Eye (tissue), 1 donor: ENCODE results near the gene TASOR2.

Experiments used
- DNase-seq: peaks from one replicate; pipeline ENCODE4 v3.0.0-alpha.2; 2015

The TASOR2 gene, protein sequence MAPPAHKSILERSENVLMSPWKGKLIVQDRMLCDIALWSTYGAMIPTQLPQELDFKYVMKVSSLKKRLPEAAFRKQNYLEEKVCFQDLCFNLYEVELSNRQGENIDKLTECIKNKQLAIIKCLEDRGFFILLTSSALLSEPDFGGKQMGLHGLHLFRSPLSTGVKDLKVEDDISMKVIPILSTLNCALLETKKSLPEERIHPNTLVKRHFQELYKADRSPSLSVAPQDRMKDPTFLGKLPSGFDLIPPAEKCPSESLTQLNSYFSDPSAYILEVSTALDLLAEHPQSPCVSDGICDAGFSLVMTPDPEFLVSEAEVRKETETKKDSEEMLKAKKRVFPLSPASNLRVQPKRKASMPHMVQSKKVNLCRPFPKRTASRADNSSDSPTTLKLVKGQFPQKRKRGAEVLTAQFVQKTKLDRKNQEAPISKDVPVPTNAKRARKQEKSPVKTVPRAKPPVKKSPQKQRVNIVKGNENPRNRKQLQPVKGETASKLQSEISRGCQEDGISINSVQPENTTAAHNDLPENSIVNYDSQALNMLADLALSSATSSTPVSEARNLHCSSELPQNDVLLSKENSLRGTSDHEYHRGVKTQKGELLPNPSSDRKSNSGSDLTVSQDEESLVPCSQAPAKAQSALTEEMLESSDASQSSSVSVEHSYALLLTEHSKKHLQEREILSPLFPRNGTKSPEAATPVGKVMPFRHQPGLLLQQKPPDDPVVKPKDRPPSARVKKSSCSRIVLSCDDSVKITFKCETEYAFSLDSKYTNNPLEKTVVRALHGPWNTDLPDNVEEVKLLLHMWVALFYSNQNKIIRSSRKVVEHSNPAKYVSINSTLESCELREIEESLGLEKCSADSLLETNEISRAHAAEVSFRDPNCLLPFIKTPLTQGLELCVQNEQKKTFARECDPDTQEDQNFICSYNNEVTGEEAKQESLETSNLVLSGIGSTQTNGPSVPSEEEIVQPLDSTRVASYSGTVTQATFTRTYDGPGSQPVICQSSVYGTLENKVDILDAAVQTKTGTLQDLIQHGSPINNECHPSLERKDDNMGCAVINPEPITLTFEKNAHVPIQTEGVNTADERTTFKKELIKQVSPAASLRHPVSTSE (N-terminal part only)

DNA sequence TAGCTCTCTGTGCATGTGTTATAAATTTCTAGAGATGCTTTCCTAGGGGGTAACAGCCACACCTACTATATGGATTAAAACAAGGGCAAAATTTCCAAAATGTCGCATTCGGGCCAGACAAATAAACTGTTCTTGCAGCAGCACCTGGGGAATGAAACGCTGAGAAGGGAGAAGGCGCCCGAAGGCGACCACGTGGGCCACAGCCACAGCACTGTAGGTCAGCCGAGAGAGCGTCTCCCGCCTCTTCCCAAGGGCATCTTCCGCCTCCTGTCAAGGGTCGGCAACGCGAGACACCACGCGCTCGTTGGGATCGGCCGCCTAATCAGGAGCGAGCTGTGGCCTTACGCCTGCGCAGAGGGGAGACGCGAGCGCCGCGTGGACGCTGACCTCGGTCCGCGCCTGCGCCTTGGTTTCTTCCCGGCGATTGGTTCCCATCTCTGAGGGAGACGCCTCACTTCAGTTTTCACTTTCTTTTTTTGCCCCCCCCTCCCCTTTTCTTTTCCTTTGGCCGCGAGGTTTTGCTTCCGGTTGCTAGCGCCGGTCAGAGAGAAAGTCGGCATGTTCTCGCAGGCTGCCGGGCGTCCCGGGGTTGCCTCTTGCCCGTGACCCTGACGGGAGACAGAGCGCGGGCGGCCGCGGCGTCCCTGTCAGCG is at the start of gene TASOR2:
Gene TASOR2, plus strand, starts transcription at position 521 of the 653 bp plus-strand sequence. CDS start 35,805 bp downstream, outside the sequence.
- DNase-seq, result peak; percentile 99

DNA sequence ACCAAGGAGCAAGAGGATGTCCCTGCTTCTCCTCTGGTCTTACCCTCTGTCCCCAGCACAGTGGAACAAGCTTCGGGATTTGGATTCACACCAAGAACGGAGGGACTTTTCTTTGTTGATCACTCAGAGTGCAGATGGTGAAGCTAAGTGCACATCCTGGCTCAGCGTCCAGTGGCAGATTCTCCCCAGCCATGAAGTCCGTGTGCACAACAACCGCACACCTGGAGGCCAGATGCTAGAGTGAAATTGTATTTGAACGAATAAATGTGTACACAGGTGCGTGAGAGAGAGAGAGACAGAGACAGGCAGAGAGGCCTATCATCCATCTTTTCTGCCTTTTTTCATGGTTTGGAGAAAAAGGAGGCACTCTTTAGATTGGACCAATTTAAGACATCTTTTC is 49.7 kb upstream of the TASOR2 start:
- DNase-seq, result no peak

DNA sequence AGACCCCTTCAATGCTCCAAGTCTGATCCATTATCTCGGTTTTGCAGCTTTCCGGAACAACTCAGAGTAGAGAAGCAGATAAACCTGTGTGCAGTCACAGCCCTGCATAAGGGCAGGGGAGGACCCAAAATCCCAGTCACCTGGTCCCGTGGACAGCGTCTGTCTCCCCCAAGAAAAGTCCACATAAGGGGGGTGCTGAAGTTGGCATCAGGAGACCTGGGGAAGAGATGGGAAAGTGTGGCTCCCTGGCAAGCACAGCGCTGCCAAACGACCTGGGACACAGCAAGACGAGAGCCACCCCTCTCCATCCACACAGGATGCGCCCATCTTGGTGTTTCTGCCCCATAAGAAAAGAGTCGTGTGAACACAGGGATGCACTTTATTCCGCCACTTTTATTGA is 46.1 kb upstream of the TASOR2 start:
- DNase-seq, result no peak

DNA sequence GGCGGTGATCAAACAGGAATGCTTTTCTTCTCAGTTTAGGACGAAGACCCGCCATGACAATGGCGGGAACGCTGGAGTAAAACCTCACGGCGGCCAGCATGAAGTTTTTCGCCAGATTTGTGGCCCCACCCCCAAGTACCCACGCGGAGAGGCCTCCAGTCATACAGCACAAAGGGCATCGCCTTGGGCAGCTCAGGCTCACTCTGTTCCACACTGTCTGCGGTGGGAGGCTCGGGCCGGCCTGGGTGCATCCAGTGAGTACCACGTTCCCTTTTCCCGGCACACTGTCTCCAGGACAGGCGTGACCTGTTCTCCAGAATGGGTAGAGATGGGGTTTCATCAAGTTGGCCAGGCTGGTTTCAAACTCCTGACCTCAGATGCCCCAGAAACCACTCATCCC is 45.6 kb upstream of the TASOR2 start:
- no peak for DNase-seq

DNA sequence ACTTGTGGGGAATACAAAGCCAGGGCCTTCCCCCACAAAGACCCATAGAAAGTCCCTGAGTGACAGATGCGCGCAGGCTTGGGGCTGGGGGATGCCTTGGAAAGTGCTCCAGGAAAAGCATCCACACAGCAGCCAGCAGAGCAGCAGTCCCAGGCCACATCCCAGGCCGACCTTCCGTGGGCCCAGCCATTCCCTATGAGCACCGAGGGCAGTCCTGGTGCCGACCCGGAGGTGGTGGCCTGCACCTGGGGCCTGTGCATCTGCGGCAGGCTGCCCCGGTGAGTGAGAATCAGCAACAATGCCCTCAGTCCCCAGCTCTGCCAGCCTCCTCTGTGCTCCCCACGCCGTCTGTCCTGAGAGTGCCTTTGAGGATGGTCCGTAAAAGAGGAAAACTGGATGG is 44.6 kb upstream of the TASOR2 start:
- DNase-seq, result no peak

DNA sequence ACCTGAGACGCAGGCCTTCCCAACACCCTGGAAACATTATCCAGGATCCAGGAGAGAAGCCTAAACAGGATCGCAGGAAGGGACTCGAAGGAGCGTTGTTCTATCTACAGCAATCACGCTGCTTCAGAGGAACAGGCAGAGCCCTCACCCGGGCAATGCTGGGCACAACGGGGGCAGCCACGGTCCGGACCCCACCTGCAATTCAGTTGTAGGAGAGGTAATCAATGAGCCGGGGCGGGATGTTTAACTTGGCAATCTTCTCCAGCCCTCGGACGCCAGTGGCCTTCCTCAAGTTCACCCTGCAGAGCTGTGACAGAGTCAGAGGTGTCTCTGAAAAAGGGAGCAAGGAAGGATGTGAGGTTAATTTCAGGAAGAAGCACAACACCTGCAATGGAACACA is 44.1 kb upstream of the TASOR2 start:
- DNase-seq, result no peak

DNA sequence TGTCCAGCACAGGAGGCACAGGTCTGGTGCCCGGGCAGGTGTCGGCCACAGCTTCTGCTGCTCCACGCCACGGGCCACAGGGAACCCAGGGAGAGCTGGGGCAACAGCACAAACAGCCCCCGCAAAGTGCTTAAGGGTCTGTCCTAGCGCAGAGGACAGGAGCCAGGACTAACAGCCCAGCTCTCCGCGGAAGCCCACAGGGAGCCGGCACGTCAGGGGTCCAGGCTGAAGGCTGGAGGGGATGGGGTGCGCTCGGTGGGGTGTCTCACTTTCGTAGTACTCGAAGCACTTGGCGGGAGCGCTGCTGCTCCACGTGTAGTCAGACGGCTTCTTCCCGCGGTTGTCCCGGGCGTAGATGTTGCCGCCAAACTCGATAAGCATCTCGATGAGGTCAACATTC is 43.1 kb upstream of the TASOR2 start:
- no peak for DNase-seq

DNA sequence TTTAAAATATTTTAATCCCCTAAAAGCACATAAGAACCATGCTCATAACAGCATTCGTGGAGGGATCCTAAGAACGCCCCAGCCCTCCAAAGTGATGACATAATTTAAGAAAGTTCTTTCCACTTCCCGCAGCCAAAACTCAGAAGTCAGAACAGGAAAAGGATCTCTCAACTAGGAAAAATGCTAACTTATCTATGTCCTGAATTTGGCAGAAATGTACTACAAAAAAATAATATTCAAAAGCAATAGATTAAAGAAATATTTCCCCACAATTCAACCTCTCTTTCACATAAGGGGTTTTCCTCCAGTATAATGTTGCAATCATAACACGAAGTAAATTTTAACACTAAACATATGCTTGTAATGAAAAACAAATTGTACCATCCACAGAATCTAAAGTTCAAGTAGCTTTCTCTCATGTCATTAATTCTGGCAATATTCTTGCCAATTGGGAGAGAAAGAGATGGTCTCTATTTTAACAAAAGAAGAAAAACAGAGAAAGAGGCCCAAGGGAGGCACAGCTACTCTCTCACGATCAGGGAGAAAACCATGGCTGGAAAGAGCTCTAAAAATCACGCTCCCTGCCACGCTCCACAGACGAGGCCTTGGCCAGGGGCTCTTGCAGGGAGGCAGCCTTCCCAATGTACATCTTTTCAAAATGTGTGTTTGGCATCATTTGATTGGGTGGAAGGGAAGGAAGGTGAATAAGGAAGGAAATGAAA is 41.1 kb upstream of the TASOR2 start:
- DNase-seq, result peak; percentile 73

DNA sequence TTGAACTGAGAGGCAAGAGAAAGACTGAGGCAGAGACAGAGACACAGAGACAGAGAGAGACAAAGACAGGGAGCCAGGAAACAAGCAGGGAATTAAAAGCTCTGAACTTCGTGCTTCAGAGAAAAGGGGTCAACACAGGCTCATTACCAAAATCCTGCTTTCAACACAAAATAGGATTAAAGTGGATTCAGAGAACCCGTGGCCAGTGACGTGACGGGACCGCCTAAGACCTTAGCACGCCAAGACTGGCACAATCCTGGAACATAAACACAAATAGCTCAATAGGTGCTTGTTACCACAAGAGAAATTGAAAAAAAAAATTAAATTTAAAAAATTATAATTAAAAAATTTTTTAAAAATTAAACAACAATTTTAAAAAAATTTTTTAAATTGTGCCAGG is 39.7 kb upstream of the TASOR2 start:
- no peak for DNase-seq

DNA sequence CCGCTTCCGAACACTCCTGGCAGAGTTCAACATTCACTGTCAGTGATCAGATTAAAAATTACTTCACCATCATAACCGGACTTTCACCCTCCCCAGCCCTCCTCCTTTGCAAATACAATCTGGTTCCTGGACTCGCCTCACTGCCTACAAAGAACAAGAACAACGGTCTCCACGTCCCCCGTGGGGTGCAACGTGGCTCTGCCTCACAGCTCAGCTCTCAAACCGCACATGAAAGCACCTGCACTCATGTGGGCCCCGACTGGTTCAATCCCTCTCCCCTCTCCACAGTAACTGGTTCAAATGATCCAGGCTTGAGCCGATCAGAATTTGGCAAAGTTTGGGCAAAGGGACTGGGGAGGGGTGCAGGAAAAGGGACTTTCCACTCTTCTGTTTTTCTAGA is 39.3 kb upstream of the TASOR2 start:
- peak; percentile 37 for DNase-seq

DNA sequence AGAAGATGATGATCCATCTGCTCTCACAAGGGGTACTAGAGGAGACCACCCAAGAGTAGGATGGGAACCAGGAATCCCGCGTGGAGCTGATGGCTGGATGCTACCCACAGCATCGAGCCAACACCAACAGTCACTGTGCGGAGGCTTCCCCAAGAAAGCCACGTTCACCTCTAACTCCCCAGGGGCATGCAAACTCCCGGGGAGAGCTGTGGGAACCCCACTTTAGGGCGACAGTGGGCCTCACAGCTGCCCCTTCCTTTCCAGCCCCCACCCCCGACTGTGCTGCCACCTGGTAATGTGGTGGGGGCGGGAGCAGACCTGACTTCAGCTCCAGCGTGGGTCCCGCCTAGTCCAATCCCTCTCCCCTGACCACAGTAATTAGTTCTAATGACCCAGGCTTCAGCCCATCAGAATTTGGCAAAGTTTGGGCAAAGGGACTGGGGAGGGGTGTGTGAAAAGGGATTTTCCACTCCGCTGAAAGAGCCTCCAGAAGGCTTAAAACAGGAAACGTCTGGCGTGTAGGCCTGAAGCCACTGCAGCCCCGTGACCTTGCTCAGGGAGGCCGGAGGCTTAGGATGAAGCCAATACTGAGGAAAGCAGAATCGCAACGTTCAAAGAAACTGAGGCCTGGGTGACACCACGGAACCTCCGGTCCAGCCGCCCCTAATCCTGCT is 38.6 kb upstream of the TASOR2 start:
- no peak for DNase-seq

DNA sequence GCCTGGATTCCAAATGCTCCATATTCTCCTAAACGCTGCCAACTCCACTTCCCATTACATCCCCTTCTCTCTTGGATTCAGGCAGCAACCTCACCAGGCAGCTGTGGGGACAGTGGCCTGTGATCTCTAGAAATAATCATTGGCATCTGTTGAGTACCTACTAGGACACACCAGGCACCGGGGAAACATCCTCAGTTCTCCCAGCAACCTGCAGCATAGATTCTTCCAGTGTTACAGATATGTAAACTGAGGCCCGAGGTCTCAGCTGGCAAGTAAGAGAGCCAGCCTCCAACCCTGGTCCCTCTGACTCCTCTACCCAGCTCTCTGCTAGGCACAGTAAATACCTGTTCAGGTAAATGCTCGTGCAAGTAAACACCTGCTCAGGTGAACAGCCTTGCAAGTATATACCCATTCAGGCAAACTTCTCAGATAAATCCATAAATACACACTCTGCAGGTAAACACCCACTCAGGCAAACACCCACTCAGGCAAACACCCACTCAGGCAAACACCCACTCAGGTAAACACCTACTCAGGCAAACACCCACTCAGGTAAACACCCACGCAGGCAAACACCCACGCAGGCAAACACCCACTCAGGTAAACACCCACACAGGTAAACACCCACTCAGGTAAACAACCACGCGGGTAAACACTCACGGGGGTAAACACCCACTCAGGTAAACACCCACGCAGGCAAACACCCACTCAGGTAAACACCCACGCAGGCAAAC is 37.0 kb upstream of the TASOR2 start:
- DNase-seq, result no peak

DNA sequence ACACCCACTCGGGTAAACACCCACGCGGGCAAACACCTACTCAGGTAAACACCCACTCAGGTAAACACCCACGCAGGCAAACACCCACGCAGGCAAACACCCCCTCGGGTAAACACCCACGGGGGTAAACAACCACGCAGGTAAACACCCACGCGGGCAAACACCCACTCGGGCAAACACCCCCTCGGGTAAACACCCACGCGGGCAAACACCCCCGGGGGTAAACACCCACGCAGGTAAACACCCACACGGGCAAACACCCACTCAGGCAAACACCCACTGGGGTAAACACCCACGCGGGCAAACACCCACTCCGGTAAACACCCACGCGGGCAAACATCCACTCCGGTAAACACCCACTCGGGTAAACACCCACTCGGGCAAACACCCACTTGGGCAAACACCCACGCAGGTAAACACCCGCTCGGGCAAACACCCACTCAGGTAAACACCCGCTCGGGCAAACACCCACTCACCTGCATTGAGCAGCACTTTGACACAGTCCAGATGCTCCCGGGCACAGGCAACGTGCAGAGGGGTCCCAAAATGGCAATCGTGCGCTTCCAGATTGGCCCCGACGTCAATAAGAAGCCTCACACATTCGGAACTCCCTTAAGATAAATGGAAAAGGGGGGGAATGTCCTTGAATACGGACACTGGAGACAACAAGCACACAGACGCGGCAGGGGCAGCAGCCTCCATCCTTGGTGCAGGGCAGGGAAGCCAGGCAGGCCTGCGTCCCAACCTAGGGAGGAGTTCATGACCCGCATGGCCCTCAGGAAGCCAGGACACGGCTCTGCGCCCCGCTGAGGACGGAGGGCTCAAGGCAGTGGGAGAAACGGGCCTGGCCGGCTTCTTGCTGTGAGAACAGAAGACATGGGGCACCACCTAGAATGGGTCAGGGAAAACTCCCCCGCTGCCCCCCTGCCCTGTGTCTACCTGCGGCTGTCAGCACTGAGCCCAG is 35.9 kb upstream of the TASOR2 start:
- DNase-seq, result no peak

DNA sequence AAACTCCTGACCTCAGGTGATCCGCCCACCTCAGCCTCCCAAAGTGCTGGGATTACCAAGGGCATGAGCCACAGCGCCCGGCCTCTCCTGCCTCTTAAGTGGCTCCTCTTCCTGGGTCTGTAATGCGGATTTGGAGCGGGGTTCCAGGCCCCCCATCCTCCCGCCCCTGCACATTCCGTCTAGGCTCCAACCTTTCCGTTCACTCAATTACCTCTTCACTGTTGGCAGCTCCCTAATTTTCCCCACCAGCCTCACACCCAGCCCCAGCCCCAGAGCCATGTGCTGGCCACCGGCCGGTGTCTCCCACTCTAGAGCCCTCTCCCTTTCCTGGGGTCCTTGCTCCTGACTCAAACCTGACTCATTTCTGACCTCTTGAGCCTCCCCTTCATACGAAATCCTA is 34.9 kb upstream of the TASOR2 start:
- DNase-seq, result no peak

DNA sequence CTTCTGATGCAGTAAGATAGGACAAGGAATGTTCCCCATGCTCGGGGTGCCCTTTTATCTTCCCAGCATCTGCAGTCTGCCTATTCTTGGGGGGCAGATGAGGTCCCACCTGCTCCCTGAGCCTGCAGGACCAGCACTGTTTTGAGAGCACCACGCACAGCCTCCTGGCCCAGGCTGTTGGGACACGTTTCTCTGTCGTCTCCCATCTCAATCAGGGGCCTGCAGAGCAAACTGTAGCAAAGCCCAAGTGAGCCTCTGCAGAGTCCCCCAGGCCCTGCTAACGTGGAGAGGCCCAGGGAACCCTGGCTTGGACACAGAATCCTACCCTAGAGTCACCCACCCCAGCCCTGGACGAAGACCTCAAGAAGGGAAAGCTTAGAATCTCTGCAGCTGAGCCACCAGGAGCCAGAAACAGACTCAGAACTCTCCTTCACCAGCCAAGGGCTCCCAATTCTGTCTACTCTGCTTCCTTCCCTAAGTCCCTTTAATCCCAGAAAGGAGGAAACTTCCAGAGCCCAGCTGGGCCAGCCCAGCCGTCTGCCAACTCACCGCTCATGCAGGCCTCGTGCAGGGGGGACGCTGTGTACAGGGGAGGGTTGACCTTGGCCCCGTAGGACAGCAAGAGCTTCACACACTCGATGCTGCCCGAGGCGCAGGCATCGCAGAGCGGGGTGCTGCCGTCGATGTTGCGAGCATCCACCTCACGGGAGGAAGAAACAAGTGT is 33.8 kb upstream of the TASOR2 start:
- DNase-seq, result no peak

DNA sequence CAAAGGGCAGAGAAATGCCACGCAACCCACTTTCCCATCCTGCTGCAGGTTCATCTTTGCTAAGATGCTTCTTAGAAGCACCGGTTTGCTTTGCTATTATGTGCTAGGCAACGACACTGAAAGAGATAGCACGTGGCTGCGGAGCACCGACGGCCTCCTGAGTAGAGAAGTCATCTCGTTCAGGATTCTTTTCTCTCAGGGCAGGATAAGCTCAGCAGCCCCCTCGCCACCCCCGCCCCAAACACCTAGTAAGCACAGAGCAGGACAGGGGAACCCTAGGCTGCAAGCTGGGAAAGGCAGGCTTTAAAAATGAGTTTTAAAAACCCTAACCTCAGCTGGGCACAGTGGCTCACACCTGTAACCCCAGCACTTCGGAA is 33.3 kb upstream of the TASOR2 start:
- no peak for DNase-seq

DNA sequence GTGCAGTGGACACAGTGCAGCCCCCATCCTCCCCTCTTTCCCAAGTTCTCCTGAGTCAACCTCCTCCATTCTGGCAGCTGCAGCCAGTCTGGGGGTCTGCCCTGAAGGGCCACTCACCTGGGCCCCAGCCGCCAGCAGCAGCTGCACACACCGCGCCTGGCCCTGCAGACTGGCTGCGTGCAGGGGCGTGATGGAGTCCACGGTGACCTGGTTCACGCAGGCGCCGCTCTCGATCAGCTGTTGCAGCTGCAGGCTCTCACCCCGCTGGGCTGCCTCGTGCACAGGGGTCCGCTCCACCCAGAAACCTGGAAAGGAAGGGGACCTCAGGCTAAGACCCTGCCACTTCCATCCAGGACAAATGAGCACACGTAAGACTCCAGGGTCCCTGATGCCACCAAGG is 31.9 kb upstream of the TASOR2 start:
- no peak for DNase-seq

DNA sequence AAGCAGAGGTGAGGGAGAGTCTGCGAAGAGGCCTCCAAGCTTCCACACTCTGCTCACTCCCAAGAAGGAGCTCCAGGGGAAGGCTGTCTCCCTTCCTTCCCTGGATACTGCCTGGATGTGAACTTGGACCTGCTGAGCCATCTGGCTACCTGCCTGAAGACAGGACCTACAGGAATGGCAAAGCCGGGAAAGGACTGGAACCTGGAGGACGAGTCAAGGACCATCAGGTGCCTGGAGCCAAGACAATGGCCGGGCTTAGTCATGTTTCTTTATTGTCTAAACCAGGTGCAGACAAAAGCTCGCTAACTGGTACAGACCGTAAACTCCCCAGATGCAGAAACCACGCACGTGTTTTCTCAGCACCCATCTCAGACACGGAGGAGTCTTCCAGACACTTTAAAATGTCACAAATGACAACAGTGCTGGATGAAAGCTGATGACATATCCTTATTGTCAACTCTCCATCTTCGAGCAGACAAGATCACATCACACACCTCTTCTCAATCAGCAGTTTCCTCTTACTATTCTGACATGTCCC is 30.4 kb upstream of the TASOR2 start:
- DNase-seq, result no peak

DNA sequence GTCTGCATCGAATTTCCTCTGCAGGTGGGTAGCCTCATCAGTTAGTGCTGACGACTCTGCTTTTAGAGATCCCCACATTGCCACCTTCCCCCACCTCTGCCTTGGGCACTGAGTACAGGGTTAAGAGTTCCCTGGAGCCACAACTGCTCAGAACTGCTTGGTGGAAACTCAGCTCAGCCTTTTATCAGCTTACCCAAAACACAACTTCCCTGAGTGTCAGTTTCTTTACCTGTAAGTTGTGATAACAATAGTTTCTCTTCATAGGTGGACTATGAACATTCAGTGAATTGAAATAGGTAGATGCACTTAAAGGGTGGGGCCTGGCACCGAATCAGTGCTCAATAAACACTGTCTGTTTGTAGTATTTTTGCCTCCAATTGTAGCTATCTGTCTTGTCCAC is 29.5 kb upstream of the TASOR2 start:
- no peak for DNase-seq
